AG04450 (cell line): ENCODE measurements around the gene LHFPL3. TPM values are rescaled to one million over a fixed set of nuclear protein-coding genes. Genes with fewer than 3 reads are reported as not detected.

ENCODE experiments used
- CTCF ChIA-PET: fragments of 300-600, 350-600 bp; formaldehyde crosslinking; extraction: SDS; loops from one replicate; lab custom pipeline; 2022; ENCODE audit warnings: antibody characterized with exemption, inconsistent platforms; lab: Charles Lee
- POLR2A ChIA-PET: fragments of 350-600 bp; formaldehyde crosslinking; extraction: SDS; loops from one replicate; lab custom pipeline; 2021; ENCODE audit warnings: antibody characterized with exemption, inconsistent platforms; lab: Yijun Ruan, JAX
- DNase-seq: peaks from one replicate; pipeline ENCODE4 v3.0.0-alpha.2; 2011; ENCODE audit warnings: low read depth, low spot score
- H3K27ac ChIP-seq: one replicate; pipeline ENCODE4 v1.5.1; 2012; ENCODE audit warnings: low read depth, low read length, control low read depth
- H3K27me3 ChIP-seq: one replicate; pipeline ENCODE4 v1.6.0; 2012; ENCODE audit warnings: low read length; ENCODE audit not compliant: control insufficient read depth, insufficient read depth
- H3K4me3 ChIP-seq: 2 replicates; pipeline ENCODE4 v1.5.1; 2011; ENCODE audit warnings: mild to moderate bottlenecking, low read depth, low read length, control low read depth
- H3K9me3 ChIP-seq: 2 replicates; pipeline ENCODE4 v1.5.1; 2012; ENCODE audit warnings: low read length; ENCODE audit not compliant: control insufficient read depth, insufficient read depth
- polyA plus RNA-seq: library from polyadenylated mRNA; depleted of rRNA; stranded (reverse); fragments of >200 nt; gene quantifications from 2 replicates; pipeline ENCODE4 v1.2.3, GENCODE V29; 2011
- TF ChIP-seq, protein P1 (sequence below): IDR thresholded peaks from 2 replicates; pipeline ENCODE4 v1.5.1; 2011; ENCODE audit warnings: low read depth, low read length, control low read depth, inconsistent platforms

The LHFPL3 gene
- polyA plus RNA-seq, 1 experiment: not detected

- H3K27me3 ChIP-seq: no peaks in the 10 kb centered on the region
- no peaks in the 10 kb centered on the region for H3K9me3 ChIP-seq
- POLR2A ChIA-PET: no interaction called here
Measured at GRCh38 chr7:104499975-104500374, 171.6 kb downstream of the LHFPL3 start.

GRCh38 chr7:104509874-104510273, 181.5 kb downstream of the LHFPL3 start:
- CTCF ChIA-PET: no interaction called here
- no peaks in the 10 kb centered on the region for H3K27me3 ChIP-seq
- POLR2A ChIA-PET: no interaction called here
- no peak for DNase-seq
- H3K9me3 ChIP-seq: no peaks in the 10 kb centered on the region
- no peak overlapping the region for H3K4me3 ChIP-seq
- TF ChIP-seq, protein P1, sequence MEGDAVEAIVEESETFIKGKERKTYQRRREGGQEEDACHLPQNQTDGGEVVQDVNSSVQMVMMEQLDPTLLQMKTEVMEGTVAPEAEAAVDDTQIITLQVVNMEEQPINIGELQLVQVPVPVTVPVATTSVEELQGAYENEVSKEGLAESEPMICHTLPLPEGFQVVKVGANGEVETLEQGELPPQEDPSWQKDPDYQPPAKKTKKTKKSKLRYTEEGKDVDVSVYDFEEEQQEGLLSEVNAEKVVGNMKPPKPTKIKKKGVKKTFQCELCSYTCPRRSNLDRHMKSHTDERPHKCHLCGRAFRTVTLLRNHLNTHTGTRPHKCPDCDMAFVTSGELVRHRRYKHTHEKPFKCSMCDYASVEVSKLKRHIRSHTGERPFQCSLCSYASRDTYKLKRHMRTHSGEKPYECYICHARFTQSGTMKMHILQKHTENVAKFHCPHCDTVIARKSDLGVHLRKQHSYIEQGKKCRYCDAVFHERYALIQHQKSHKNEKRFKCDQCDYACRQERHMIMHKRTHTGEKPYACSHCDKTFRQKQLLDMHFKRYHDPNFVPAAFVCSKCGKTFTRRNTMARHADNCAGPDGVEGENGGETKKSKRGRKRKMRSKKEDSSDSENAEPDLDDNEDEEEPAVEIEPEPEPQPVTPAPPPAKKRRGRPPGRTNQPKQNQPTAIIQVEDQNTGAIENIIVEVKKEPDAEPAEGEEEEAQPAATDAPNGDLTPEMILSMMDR: no peak
- H3K27ac ChIP-seq: no peak overlapping the region

More at GRCh38 chr7:104499975-104500374, 171.6 kb downstream of the LHFPL3 start:
- CTCF ChIA-PET: no interaction called here
- TF ChIP-seq, protein P1: no peak
- DNase-seq: no peak
- Histone ChIP-seq H3K4me3 (no peak overlapping the region), H3K27ac (no peak overlapping the region)

DNA sequence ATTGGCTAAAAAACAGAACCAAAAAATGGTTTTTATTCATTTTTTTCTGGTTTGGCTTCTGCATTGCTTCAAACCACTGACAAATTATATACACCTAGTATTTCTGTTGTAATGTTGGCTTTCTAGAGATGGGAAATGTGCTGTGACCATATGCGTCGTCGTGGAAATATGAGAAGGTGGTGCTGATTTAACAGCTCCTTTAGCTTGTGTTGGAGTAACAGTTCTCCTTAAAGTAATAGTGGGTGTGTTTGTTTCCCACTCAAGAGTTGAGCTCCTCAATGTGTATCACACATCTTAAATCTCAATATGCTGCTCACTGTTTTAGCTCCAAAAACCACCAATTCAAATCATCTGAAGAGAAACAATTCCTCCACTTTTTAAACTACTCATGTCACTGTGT, 196.4 kb downstream of the LHFPL3 start:
- POLR2A ChIA-PET: no interaction called here
- Histone ChIP-seq H3K9me3 (no peaks in the 10 kb centered on the region; the same call in 1 of the 2 replicates), H3K27me3 (no peaks in the 10 kb centered on the region), H3K4me3 (no peak overlapping the region), H3K27ac (no peak overlapping the region)
- CTCF ChIA-PET: no interaction called here
- DNase-seq: no peak
- TF ChIP-seq, protein P1: no peak

DNA sequence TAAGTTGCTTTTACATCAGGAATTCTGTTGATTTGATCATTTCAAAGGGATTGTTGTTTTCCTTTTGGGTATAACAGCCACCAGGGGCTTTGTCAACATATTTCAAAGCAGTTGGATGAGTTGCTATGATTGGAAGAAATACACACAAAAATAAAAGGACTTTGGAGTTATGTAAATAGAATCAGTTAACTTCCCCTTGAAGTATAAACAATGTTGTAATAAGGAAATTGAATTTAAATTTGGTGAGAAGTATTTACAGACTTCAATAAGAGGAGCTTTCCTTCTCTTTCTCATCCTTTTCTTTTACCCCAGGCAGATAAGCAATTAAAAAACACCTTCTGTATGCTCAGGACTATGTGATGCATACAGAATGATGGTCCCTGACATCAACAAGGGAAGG, 199.7 kb downstream of the LHFPL3 start:
- CTCF ChIA-PET: no interaction called here

GRCh38 chr7:104529567-104529966, 201.2 kb downstream of the LHFPL3 start:
- CTCF ChIA-PET: no interaction called here
- no peak for DNase-seq
- H3K27me3 ChIP-seq: no peaks in the 10 kb centered on the region
- no peak overlapping the region for H3K4me3 ChIP-seq
- no peak overlapping the region for H3K27ac ChIP-seq
- TF ChIP-seq, protein P1: no peak
- no peaks in the 10 kb centered on the region; the same call in 1 of the 2 replicates for H3K9me3 ChIP-seq
- POLR2A ChIA-PET: no interaction called here

More for the DNA sequence above, 199.7 kb downstream of the LHFPL3 start:
- POLR2A ChIA-PET: no interaction called here
- H3K27ac ChIP-seq: no peak overlapping the region
- no peak overlapping the region for H3K4me3 ChIP-seq
- H3K27me3 ChIP-seq: no peaks in the 10 kb centered on the region
- no peaks in the 10 kb centered on the region; the same call in 1 of the 2 replicates for H3K9me3 ChIP-seq
- TF ChIP-seq, protein P1: no peak
- DNase-seq: no peak
